GM23338 (cell line): Measurements from ENCODE around the gene ITGA2. TPM values are rescaled to one million over a fixed set of nuclear protein-coding genes. Genes with fewer than 3 reads are reported as not detected.

Source experiments
- ATAC-seq: fragments of 200-7000 bp; cut with Tn5 transposase; 3 replicates; pipeline ENCODE4 v1.9.1; 2020
- DNase-seq: peaks from one replicate; pipeline ENCODE4 v3.0.0-alpha.2; 2015; ENCODE audit warnings: low spot score
- H2AFZ ChIP-seq: fragments of 200-600 bp; sonication (generic); 2 replicates; pipeline ENCODE4 v1.8.0; 2016; ENCODE audit warnings: antibody characterized with exemption, mild to moderate bottlenecking, moderate library complexity
- H3F3A ChIP-seq: fragments of 200-600 bp; sonication (generic); replicated peaks from 2 replicates; pipeline ENCODE4 v1.8.0; 2017; ENCODE audit warnings: antibody characterized with exemption, mixed run types, low read depth
- H3K27ac ChIP-seq: fragments of 200-600 bp; sonication (generic); 2 replicates; pipeline ENCODE4 v1.6.1; 2016; ENCODE audit warnings: low read depth
- H3K27me3 ChIP-seq: fragments of 200-600 bp; sonication (generic); 2 replicates; pipeline ENCODE4 v1.8.0; 2016; ENCODE audit warnings: mild to moderate bottlenecking, mixed run types, moderate library complexity; ENCODE audit not compliant: insufficient read depth
- H3K36me3 ChIP-seq: fragments of 200-600 bp; sonication (generic); 2 replicates; pipeline ENCODE4 v1.8.0; 2016; ENCODE audit warnings: mild to moderate bottlenecking; ENCODE audit not compliant: insufficient read depth
- H3K4me1 ChIP-seq: fragments of 200-600 bp; sonication (generic); 2 replicates; pipeline ENCODE4 v1.8.0; 2016; ENCODE audit warnings: mild to moderate bottlenecking, moderate library complexity; ENCODE audit not compliant: insufficient read depth
- H3K4me2 ChIP-seq: fragments of 200-600 bp; sonication (generic); 2 replicates; pipeline ENCODE4 v1.7.1; 2017; ENCODE audit warnings: mixed run types
- H3K4me3 ChIP-seq: fragments of 200-600 bp; sonication (generic); 2 replicates; pipeline ENCODE4 v1.6.1; 2016; ENCODE audit warnings: mixed run types
- H3K79me2 ChIP-seq: fragments of 200-600 bp; sonication (generic); replicated peaks from 2 replicates; pipeline ENCODE4 v1.8.0; 2017; ENCODE audit warnings: mild to moderate bottlenecking; ENCODE audit not compliant: insufficient read depth
- H3K9me2 ChIP-seq: fragments of 200-600 bp; sonication (generic); 2 replicates; pipeline ENCODE4 v1.8.0; 2017; ENCODE audit not compliant: insufficient read depth
- H4K20me1 ChIP-seq: fragments of 200-600 bp; sonication (generic); replicated peaks from 2 replicates; pipeline ENCODE4 v1.8.0; 2017; ENCODE audit warnings: mild to moderate bottlenecking; ENCODE audit not compliant: insufficient read depth
- H3K27ac Mint-ChIP-seq: 2 replicates; pipeline ENCODE4 v1.8.0; 2020; ENCODE audit warnings: inconsistent platforms, mild to moderate bottlenecking, moderate library complexity, mixed read lengths
- H3K27me3 Mint-ChIP-seq: 3 replicates; pipeline ENCODE4 v1.8.0; 2022; ENCODE audit warnings: low read depth, mild to moderate bottlenecking, moderate library complexity, mixed read lengths, inconsistent platforms; ENCODE audit not compliant: insufficient read depth, poor library complexity
- H3K36me3 Mint-ChIP-seq: 3 replicates; pipeline ENCODE4 v1.8.0; 2021; ENCODE audit warnings: low read depth, mild to moderate bottlenecking, inconsistent platforms, moderate library complexity, mixed read lengths
- H3K4me1 Mint-ChIP-seq: 3 replicates; pipeline ENCODE4 v1.8.0; 2020; ENCODE audit warnings: mild to moderate bottlenecking, inconsistent platforms, mixed read lengths
- H3K4me3 Mint-ChIP-seq: 3 replicates; pipeline ENCODE4 v1.8.0; 2021; ENCODE audit warnings: moderate library complexity, mild to moderate bottlenecking, inconsistent platforms, mixed read lengths
- H3K9me3 Mint-ChIP-seq: 3 replicates; pipeline ENCODE4 v1.8.0; 2020; ENCODE audit warnings: moderate library complexity, mild to moderate bottlenecking, inconsistent platforms, mixed read lengths
- CREB1 ChIP-seq: fragments of 250-450 bp; sonication (Bioruptor Pico); IDR thresholded peaks from 2 replicates; pipeline ENCODE4 v1.5.0; 2020; ENCODE audit warnings: low read depth, mild to moderate bottlenecking, moderate library complexity
- EZH2 ChIP-seq: fragments of 200-600 bp; sonication (generic); IDR thresholded peaks from one replicate; pipeline ENCODE4 v1.8.0; 2017; ENCODE audit warnings: antibody characterized with exemption, mild to moderate bottlenecking, low read depth; ENCODE audit not compliant: unreplicated experiment
- EZH2phosphoT487 ChIP-seq: fragments of 200-600 bp; sonication (generic); IDR thresholded peaks from one replicate; pipeline ENCODE4 v1.8.1; 2018; ENCODE audit warnings: antibody characterized with exemption; ENCODE audit not compliant: unreplicated experiment
- JUNB ChIP-seq: IDR thresholded peaks from one replicate; pipeline ENCODE4 v1.6.1; 2016; ENCODE audit warnings: antibody characterized with exemption; ENCODE audit not compliant: unreplicated experiment
- NANOG ChIP-seq: IDR thresholded peaks from 2 replicates; pipeline ENCODE4 v1.6.1; 2016; ENCODE audit warnings: antibody characterized with exemption, borderline replicate concordance
- POLR2AphosphoS5 ChIP-seq: IDR thresholded peaks from 2 replicates; pipeline ENCODE4 v1.6.1; 2016; ENCODE audit warnings: antibody characterized with exemption, low read depth
- STAT1 ChIP-seq: IDR thresholded peaks from one replicate; pipeline ENCODE4 v1.6.1; 2016; ENCODE audit warnings: antibody characterized with exemption; ENCODE audit not compliant: unreplicated experiment
- ZNF114 ChIP-seq: fragments of 250-450 bp; sonication (Bioruptor Pico); IDR thresholded peaks from 2 replicates; pipeline ENCODE4 v1.5.0; 2020; ENCODE audit warnings: mild to moderate bottlenecking, moderate library complexity
- ZNF331 ChIP-seq: fragments of 250-450 bp; sonication (Bioruptor Pico); IDR thresholded peaks from 2 replicates; pipeline ENCODE4 v1.5.0; 2020; ENCODE audit warnings: low read depth, mild to moderate bottlenecking, moderate library complexity
- polyA plus RNA-seq: library from polyadenylated mRNA; unstranded; fragments of >200 nt; fragmentation: Nextera tagmentation; extraction: Ambion mirVana; gene quantifications from 2 replicates; pipeline ENCODE4 v1.2.1, GENCODE V29; 2016
- total RNA-seq: library from RNA; depleted of rRNA; stranded (reverse); fragments of >200 nt; shearing (Covaris generic); gene quantifications from 2 replicates; pipeline ENCODE4 v1.2.3, GENCODE V29; 2014
- TF ChIP-seq, protein P1 (sequence below): IDR thresholded peaks from 2 replicates; pipeline ENCODE4 v1.6.1; 2016; ENCODE audit warnings: antibody characterized with exemption
- TF ChIP-seq, protein P2 (sequence below): fragments of 250-450 bp; sonication (Bioruptor Pico); IDR thresholded peaks from 2 replicates; pipeline ENCODE4 v1.5.0; 2020; ENCODE audit warnings: mild to moderate bottlenecking, moderate library complexity
- TF ChIP-seq, protein P3 (sequence below), 2 experiments: fragments of 200-600 bp in 1 of 2; sonication (generic) in 1 of 2; conservative IDR thresholded peaks; 2 replicates each; pipeline versions ENCODE4 v1.5.1 to v1.6.1; 2016 to 2017; ENCODE audit warnings: antibody characterized with exemption in 2 of 2, low read depth in 2 of 2, mild to moderate bottlenecking in 2 of 2, moderate library complexity in 1 of 2
- TF ChIP-seq, protein P4 (sequence below): IDR thresholded peaks from one replicate; pipeline ENCODE4 v1.6.1; 2018; ENCODE audit warnings: antibody characterized with exemption; ENCODE audit not compliant: unreplicated experiment

Gene ITGA2
- total and polyA plus RNA-seq, 2 experiments from 2014 or later, result 2.6 to 7.1 TPM

DNA sequence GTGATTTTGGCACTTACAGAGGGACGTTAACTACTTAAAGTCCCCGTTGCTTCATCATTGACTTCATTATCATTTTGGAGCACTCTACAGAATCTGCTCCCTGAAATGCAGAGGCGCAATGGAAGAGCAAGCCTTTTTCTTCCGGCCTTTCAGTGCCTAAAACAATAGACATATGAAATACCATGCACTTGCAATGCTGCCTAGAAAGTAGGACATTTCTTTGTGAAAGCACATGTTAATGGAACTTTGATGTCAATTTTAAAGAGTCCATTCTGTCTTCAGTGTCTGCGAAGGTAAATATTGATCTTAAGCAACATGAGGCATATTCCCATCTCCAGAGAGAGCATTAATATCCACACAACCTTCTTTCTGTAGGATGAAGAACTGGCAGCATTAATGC is 36.3 kb downstream of the ITGA2 start:
- no peak for DNase-seq
- TF ChIP-seq STAT1 (no peak), CREB1 (CRISPR knock-in tag) (no peak), ZNF331 (CRISPR knock-in tag) (no peak), EZH2phosphoT487 (no peak), JUNB (no peak), NANOG (no peak), EZH2 (no peak), POLR2AphosphoS5 (no peak), ZNF114 (CRISPR knock-in tag) (no peak)
- TF ChIP-seq, protein P1, sequence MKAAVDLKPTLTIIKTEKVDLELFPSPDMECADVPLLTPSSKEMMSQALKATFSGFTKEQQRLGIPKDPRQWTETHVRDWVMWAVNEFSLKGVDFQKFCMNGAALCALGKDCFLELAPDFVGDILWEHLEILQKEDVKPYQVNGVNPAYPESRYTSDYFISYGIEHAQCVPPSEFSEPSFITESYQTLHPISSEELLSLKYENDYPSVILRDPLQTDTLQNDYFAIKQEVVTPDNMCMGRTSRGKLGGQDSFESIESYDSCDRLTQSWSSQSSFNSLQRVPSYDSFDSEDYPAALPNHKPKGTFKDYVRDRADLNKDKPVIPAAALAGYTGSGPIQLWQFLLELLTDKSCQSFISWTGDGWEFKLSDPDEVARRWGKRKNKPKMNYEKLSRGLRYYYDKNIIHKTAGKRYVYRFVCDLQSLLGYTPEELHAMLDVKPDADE, result no peak
- TF ChIP-seq, protein P2, sequence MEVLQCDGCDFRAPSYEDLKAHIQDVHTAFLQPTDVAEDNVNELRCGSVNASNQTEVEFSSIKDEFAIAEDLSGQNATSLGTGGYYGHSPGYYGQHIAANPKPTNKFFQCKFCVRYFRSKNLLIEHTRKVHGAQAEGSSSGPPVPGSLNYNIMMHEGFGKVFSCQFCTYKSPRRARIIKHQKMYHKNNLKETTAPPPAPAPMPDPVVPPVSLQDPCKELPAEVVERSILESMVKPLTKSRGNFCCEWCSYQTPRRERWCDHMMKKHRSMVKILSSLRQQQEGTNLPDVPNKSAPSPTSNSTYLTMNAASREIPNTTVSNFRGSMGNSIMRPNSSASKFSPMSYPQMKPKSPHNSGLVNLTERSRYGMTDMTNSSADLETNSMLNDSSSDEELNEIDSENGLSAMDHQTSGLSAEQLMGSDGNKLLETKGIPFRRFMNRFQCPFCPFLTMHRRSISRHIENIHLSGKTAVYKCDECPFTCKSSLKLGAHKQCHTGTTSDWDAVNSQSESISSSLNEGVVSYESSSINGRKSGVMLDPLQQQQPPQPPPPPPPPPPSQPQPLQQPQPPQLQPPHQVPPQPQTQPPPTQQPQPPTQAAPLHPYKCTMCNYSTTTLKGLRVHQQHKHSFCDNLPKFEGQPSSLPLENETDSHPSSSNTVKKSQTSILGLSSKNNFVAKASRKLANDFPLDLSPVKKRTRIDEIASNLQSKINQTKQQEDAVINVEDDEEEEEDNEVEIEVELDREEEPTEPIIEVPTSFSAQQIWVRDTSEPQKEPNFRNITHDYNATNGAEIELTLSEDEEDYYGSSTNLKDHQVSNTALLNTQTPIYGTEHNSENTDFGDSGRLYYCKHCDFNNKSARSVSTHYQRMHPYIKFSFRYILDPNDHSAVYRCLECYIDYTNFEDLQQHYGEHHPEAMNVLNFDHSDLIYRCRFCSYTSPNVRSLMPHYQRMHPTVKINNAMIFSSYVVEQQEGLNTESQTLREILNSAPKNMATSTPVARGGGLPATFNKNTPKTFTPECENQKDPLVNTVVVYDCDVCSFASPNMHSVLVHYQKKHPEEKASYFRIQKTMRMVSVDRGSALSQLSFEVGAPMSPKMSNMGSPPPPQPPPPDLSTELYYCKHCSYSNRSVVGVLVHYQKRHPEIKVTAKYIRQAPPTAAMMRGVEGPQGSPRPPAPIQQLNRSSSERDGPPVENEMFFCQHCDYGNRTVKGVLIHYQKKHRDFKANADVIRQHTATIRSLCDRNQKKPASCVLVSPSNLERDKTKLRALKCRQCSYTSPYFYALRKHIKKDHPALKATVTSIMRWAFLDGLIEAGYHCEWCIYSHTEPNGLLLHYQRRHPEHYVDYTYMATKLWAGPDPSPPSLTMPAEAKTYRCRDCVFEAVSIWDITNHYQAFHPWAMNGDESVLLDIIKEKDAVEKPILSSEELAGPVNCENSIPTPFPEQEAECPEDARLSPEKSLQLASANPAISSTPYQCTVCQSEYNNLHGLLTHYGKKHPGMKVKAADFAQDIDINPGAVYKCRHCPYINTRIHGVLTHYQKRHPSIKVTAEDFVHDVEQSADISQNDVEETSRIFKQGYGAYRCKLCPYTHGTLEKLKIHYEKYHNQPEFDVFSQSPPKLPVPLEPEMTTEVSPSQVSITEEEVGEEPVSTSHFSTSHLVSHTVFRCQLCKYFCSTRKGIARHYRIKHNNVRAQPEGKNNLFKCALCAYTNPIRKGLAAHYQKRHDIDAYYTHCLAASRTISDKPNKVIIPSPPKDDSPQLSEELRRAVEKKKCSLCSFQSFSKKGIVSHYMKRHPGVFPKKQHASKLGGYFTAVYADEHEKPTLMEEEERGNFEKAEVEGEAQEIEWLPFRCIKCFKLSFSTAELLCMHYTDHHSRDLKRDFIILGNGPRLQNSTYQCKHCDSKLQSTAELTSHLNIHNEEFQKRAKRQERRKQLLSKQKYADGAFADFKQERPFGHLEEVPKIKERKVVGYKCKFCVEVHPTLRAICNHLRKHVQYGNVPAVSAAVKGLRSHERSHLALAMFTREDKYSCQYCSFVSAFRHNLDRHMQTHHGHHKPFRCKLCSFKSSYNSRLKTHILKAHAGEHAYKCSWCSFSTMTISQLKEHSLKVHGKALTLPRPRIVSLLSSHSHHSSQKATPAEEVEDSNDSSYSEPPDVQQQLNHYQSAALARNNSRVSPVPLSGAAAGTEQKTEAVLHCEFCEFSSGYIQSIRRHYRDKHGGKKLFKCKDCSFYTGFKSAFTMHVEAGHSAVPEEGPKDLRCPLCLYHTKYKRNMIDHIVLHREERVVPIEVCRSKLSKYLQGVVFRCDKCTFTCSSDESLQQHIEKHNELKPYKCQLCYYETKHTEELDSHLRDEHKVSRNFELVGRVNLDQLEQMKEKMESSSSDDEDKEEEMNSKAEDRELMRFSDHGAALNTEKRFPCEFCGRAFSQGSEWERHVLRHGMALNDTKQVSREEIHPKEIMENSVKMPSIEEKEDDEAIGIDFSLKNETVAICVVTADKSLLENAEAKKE, result no peak
- TF ChIP-seq, protein P3, sequence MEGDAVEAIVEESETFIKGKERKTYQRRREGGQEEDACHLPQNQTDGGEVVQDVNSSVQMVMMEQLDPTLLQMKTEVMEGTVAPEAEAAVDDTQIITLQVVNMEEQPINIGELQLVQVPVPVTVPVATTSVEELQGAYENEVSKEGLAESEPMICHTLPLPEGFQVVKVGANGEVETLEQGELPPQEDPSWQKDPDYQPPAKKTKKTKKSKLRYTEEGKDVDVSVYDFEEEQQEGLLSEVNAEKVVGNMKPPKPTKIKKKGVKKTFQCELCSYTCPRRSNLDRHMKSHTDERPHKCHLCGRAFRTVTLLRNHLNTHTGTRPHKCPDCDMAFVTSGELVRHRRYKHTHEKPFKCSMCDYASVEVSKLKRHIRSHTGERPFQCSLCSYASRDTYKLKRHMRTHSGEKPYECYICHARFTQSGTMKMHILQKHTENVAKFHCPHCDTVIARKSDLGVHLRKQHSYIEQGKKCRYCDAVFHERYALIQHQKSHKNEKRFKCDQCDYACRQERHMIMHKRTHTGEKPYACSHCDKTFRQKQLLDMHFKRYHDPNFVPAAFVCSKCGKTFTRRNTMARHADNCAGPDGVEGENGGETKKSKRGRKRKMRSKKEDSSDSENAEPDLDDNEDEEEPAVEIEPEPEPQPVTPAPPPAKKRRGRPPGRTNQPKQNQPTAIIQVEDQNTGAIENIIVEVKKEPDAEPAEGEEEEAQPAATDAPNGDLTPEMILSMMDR (conservative IDR thresholded peaks at IDR 0.05; ENCODE audit: low read depth in 2 of 2), result no peak
- TF ChIP-seq, protein P4, sequence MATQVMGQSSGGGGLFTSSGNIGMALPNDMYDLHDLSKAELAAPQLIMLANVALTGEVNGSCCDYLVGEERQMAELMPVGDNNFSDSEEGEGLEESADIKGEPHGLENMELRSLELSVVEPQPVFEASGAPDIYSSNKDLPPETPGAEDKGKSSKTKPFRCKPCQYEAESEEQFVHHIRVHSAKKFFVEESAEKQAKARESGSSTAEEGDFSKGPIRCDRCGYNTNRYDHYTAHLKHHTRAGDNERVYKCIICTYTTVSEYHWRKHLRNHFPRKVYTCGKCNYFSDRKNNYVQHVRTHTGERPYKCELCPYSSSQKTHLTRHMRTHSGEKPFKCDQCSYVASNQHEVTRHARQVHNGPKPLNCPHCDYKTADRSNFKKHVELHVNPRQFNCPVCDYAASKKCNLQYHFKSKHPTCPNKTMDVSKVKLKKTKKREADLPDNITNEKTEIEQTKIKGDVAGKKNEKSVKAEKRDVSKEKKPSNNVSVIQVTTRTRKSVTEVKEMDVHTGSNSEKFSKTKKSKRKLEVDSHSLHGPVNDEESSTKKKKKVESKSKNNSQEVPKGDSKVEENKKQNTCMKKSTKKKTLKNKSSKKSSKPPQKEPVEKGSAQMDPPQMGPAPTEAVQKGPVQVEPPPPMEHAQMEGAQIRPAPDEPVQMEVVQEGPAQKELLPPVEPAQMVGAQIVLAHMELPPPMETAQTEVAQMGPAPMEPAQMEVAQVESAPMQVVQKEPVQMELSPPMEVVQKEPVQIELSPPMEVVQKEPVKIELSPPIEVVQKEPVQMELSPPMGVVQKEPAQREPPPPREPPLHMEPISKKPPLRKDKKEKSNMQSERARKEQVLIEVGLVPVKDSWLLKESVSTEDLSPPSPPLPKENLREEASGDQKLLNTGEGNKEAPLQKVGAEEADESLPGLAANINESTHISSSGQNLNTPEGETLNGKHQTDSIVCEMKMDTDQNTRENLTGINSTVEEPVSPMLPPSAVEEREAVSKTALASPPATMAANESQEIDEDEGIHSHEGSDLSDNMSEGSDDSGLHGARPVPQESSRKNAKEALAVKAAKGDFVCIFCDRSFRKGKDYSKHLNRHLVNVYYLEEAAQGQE, result no peak
- Mint-ChIP-seq H3K27ac (no peak overlapping the region), H3K27me3 (peaks cover 1% of the 10 kb centered on the region), H3K9me3 (no peaks in the 10 kb centered on the region), H3K4me3 (no peak overlapping the region), H3K4me1 (peaks cover 7% of the 10 kb centered on the region; the same call in 2 of the 3 replicates), H3K36me3 (no peaks in the 10 kb centered on the region)
- Histone ChIP-seq H3K27me3 (no peaks in the 10 kb centered on the region), H3K79me2 (no peaks in the 10 kb centered on the region), H2AFZ (no peak overlapping the region), H4K20me1 (no peaks in the 10 kb centered on the region), H3K4me2 (no peak overlapping the region), H3K4me1 (peaks cover 12% of the 10 kb centered on the region), H3K9me2 (no peaks in the 10 kb centered on the region), H3K4me3 (no peak overlapping the region), H3K36me3 (no peaks in the 10 kb centered on the region), H3F3A (no peaks in the 10 kb centered on the region), H3K27ac (no peak overlapping the region)
- ATAC-seq, result no peak
